Epithelial cell of alveolus of lung (primary cell): ENCODE data around the gene C11orf16. TPM values are rescaled to one million over a fixed set of nuclear protein-coding genes. Genes with fewer than 3 reads are reported as not detected.

Experiments used
- total RNA-seq: library from RNA; depleted of rRNA; stranded (reverse); fragments of >200 nt; gene quantifications from 2 replicates; pipeline ENCODE4 v1.2.1, GENCODE V29; 2015

The C11orf16 gene
- not detected in 2 replicates for total RNA-seq

GRCh38 chr11:8932564-8933180 lies at the start of gene C11orf16:
Gene C11orf16 (minus strand): TSS chr11:8932947. CDS start chr11:8932308, 639 bp downstream.

GRCh38 chr11:8964324-8965320 lies 31.9 kb upstream of the C11orf16 start, which contains the start of gene TMEM9B:
Gene TMEM9B (minus strand): TSS chr11:8964442. CDS start chr11:8964313, 129 bp downstream.

GRCh38 chr11:8942518-8943066 lies 9.8 kb upstream of the C11orf16 start, which contains the start of gene ASCL3:
Gene ASCL3 (minus strand): TSS chr11:8943016. CDS start chr11:8938161, 4,855 bp downstream.

GRCh38 chr11:8911029-8911823 lies 21.5 kb downstream of the C11orf16 start, which contains the start of gene AKIP1:
Gene AKIP1 (plus strand): TSS chr11:8911189. CDS start chr11:8911450, 261 bp downstream.

Other genes starting within 250 kb of the C11orf16 start
- 25.0 and 38.0 TPM in 2 replicates for gene AKIP1, start 21.8 kb downstream of the C11orf16 start, total RNA-seq
- gene ASCL3, start 10.1 kb upstream of the C11orf16 start, total RNA-seq, result not detected in 2 replicates
- 36.3 and 40.0 TPM in 2 replicates for gene TMEM9B, start 31.5 kb upstream of the C11orf16 start, total RNA-seq
- 2.2 and 20.8 TPM in 2 replicates for gene NRIP3, start 71.1 kb upstream of the C11orf16 start, total RNA-seq
- 0.26 and 1.1 TPM in 2 replicates for gene SCUBE2, start 158.7 kb upstream of the C11orf16 start, total RNA-seq